ENCODE data around the gene MARCO.

MARCO gene

GRCh38 chr2:118971245-118972122, 29.5 kb downstream of the MARCO start:
- no peak for FAIRE-seq
- DNase-seq (ENCODE audit: extremely low spot score, insufficient read length, low read depth): no peak

GRCh38 chr2:118973542-118973951, 31.6 kb downstream of the MARCO start:
- no peak for FAIRE-seq
- DNase-seq (ENCODE audit: extremely low spot score, insufficient read length, low read depth): no peak

GRCh38 chr2:118974103-118974993, 32.4 kb downstream of the MARCO start:
- no peak for DNase-seq (ENCODE audit: extremely low spot score, insufficient read length, low read depth)
- FAIRE-seq: no peak

- no peak for FAIRE-seq
- DNase-seq (ENCODE audit: extremely low spot score, insufficient read length, low read depth): no peak
Measured at GRCh38 chr2:118975133-118975532, 33.1 kb downstream of the MARCO start.

- DNase-seq (ENCODE audit: extremely low spot score, insufficient read length, low read depth) (no peak), FAIRE-seq (no peak)
Measured at GRCh38 chr2:118978064-118978463, 36.1 kb downstream of the MARCO start.

GRCh38 chr2:118979152-118979861, 37.3 kb downstream of the MARCO start:
- FAIRE-seq: no peak
- no peak for DNase-seq (ENCODE audit: extremely low spot score, insufficient read length, low read depth)

GRCh38 chr2:118980022-118980421, 38.0 kb downstream of the MARCO start:
- DNase-seq (ENCODE audit: extremely low spot score, insufficient read length, low read depth): no peak
- no peak for FAIRE-seq

GRCh38 chr2:118980573-118980972, 38.6 kb downstream of the MARCO start:
- no peak for FAIRE-seq

GRCh38 chr2:118981632-118982031, 39.6 kb downstream of the MARCO start:
- DNase-seq (ENCODE audit: extremely low spot score, insufficient read length, low read depth) (no peak), FAIRE-seq (no peak)

More at GRCh38 chr2:118980573-118980972, 38.6 kb downstream of the MARCO start:
- no peak for DNase-seq (ENCODE audit: extremely low spot score, insufficient read length, low read depth)

- DNase-seq (ENCODE audit: extremely low spot score, insufficient read length, low read depth) (no peak), FAIRE-seq (no peak)
Measured at GRCh38 chr2:118982039-118982438, 40.0 kb downstream of the MARCO start.

GRCh38 chr2:118983133-118983532, 41.1 kb downstream of the MARCO start:
- FAIRE-seq (no peak), DNase-seq (ENCODE audit: extremely low spot score, insufficient read length, low read depth) (no peak)

GRCh38 chr2:118983915-118984314, 41.9 kb downstream of the MARCO start:
- FAIRE-seq (no peak), DNase-seq (ENCODE audit: extremely low spot score, insufficient read length, low read depth) (no peak)

- FAIRE-seq (no peak), DNase-seq (ENCODE audit: extremely low spot score, insufficient read length, low read depth) (no peak)
Measured at GRCh38 chr2:118986738-118987137, 44.7 kb downstream of the MARCO start.

GRCh38 chr2:118987886-118988285, 45.9 kb downstream of the MARCO start:
- FAIRE-seq (no peak), DNase-seq (ENCODE audit: extremely low spot score, insufficient read length, low read depth) (no peak)

GRCh38 chr2:118988706-118989105, 46.7 kb downstream of the MARCO start:
- DNase-seq (ENCODE audit: extremely low spot score, insufficient read length, low read depth): no peak
- FAIRE-seq: no peak

- FAIRE-seq (no peak), DNase-seq (ENCODE audit: extremely low spot score, insufficient read length, low read depth) (no peak)
Measured at GRCh38 chr2:118989481-118989880, 47.5 kb downstream of the MARCO start.

GRCh38 chr2:118990757-118991545, 49.0 kb downstream of the MARCO start:
- FAIRE-seq: no peak

GRCh38 chr2:118991554-118991953, 49.6 kb downstream of the MARCO start:
- FAIRE-seq: no peak
- DNase-seq (ENCODE audit: extremely low spot score, insufficient read length, low read depth): no peak

More at GRCh38 chr2:118990757-118991545, 49.0 kb downstream of the MARCO start:
- DNase-seq (ENCODE audit: extremely low spot score, insufficient read length, low read depth): no peak

- DNase-seq (ENCODE audit: extremely low spot score, insufficient read length, low read depth) (no peak), FAIRE-seq (no peak)
Measured at GRCh38 chr2:118992740-118993391, 50.9 kb downstream of the MARCO start.
